ENCODE measurements around the gene TMPRSS4. TPM values are rescaled to one million over a fixed set of nuclear protein-coding genes. Genes with fewer than 3 reads are reported as not detected.
"Not testable (repeated sequence)": the region's sequence is repeated elsewhere in the genome, so short reads cannot be mapped to it uniquely, and the experiment has no call there.

Gene TMPRSS4
- polyA plus RNA-seq, 2 donors: 101 to 129 TPM

DNA sequence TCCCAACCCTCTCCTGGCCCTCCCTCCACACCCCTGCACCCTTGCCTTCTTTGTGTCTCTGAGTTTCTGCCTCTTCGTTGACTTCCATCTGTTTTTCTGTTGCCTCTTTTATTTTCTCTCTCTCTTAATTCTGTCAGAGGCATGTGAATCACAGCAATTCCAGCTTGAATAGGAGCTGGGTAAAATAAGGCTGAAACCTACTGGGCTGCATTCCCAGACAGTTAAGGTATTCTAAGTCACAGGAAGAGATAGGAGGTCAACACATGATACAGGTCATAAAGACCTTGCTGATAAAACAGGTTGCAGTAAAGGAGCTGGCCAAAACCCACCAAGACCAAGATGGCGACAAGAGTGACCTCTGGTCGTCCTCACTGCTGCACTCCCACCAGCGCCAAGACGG, 14.2 kb upstream of the TMPRSS4 start:
- WGBS, 2 donors: 97 to 100% methylated on average over 5 of the region's 5 CpGs
- not testable (repeated sequence) for H3K4me1 ChIP-seq (ENCODE audit: control insufficient read depth in 2 of 2, insufficient read depth in 2 of 2, low read length in 1 of 2); H3K36me3 ChIP-seq (ENCODE audit: control insufficient read depth in 2 of 2, insufficient read depth in 2 of 2, low read length in 1 of 2); H3K9me3 ChIP-seq (ENCODE audit: control insufficient read depth in 2 of 2, insufficient read depth in 1 of 2, low read depth in 1 of 2, low read length in 1 of 2); H3K27ac ChIP-seq (ENCODE audit: low read depth in 2 of 2, low read length in 1 of 2); H3K27me3 ChIP-seq (ENCODE audit: control insufficient read depth in 1 of 2, insufficient read depth in 2 of 2, low read length in 2 of 2); H3K4me3 ChIP-seq (ENCODE audit: low read depth in 1 of 2, low read length in 2 of 2)

DNA sequence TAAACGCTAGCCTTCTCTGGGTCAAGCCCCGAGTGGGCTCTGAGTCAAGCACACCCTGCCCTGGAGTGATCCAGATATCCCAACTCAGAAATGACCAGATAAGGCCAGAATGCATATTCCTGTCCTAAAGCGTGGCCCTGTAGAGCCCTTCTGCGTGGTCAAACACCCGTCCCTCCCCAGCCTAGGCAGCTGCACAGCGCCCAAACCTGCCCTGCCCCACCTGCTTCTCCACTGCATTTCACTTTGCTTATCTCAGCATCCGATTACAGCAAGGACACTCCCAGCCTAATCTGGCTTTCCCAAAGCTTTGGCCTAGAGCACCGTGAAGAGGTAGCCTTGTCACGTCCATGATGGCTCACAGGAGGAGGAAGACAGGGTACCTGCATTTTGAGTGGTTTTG, 11.9 kb upstream of the TMPRSS4 start:
- Histone ChIP-seq H3K27me3 (ENCODE audit: control insufficient read depth in 1 of 2, insufficient read depth in 2 of 2, low read length in 2 of 2) (no peaks in the 10 kb centered on the region), H3K9me3 (ENCODE audit: control insufficient read depth in 2 of 2, insufficient read depth in 1 of 2, low read depth in 1 of 2, low read length in 1 of 2) (no peaks in the 10 kb centered on the region), H3K36me3 (ENCODE audit: control insufficient read depth in 2 of 2, insufficient read depth in 2 of 2, low read length in 1 of 2) (no peaks in the 10 kb centered on the region), H3K4me1 (ENCODE audit: control insufficient read depth in 2 of 2, insufficient read depth in 2 of 2, low read length in 1 of 2) (peaks cover 3 to 5% of the 10 kb centered on the region in 2 donors), H3K4me3 (ENCODE audit: low read depth in 1 of 2, low read length in 2 of 2) (no peak overlapping the region), H3K27ac (ENCODE audit: low read depth in 2 of 2, low read length in 1 of 2) (no peak overlapping the region)
- WGBS, 2 donors: 58 to 60% methylated on average over 9 of the region's 9 CpGs

DNA sequence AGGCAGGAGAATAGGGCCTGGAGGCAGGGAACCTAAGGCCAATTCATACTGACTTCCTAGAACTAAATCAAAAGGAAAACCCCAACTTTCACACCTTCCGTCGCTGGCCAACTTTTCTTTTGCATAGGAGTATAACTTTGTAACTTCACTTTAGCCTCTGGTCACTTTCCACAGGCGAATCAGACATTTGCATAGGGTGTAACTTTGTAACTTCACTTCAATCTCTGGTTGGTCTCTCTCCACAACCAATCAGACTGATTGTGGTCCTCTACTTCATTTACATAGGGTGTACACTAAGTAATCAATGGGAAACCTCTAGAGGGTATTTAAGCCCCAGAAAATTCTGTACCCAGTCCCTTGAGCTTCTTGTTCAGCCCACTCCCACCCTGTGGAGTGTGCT, 11.5 kb upstream of the TMPRSS4 start:
- Histone ChIP-seq H3K36me3 (ENCODE audit: control insufficient read depth in 2 of 2, insufficient read depth in 2 of 2, low read length in 1 of 2) (no peaks in the 10 kb centered on the region), H3K4me1 (ENCODE audit: control insufficient read depth in 2 of 2, insufficient read depth in 2 of 2, low read length in 1 of 2) (peaks cover 3 to 5% of the 10 kb centered on the region in 2 donors), H3K27me3 (ENCODE audit: control insufficient read depth in 1 of 2, insufficient read depth in 2 of 2, low read length in 2 of 2) (no peaks in the 10 kb centered on the region), H3K4me3 (ENCODE audit: low read depth in 1 of 2, low read length in 2 of 2) (no peak overlapping the region), H3K27ac (ENCODE audit: low read depth in 2 of 2, low read length in 1 of 2) (no peak overlapping the region), H3K9me3 (ENCODE audit: control insufficient read depth in 2 of 2, insufficient read depth in 1 of 2, low read depth in 1 of 2, low read length in 1 of 2) (no peaks in the 10 kb centered on the region)
- WGBS, 2 donors: 50 to 61% methylated on average over 3 of the region's 3 CpGs

DNA sequence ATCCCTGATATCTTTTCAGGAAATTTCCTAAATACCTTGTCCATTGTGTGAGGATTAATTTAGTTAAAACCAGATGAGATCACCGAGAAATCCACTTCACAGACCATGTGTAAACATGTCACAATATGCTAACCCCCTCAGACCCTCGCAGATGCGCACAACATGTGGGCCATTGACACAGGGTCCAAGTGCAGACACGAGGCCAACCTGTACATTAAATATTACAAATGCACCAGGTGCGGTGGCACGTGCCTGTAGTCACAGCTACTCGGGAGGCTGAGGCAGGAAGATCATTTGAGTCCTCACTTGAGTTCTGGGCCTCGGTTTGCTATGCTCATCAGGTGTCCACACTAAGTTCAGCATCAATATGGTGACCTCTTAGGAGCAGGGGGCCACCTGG, 9.9 kb upstream of the TMPRSS4 start:
- Histone ChIP-seq H3K36me3 (ENCODE audit: control insufficient read depth in 2 of 2, insufficient read depth in 2 of 2, low read length in 1 of 2) (no peaks in the 10 kb centered on the region), H3K27ac (ENCODE audit: low read depth in 2 of 2, low read length in 1 of 2) (no peak overlapping the region), H3K9me3 (ENCODE audit: control insufficient read depth in 2 of 2, insufficient read depth in 1 of 2, low read depth in 1 of 2, low read length in 1 of 2) (no peaks in the 10 kb centered on the region), H3K27me3 (ENCODE audit: control insufficient read depth in 1 of 2, insufficient read depth in 2 of 2, low read length in 2 of 2) (no peaks in the 10 kb centered on the region), H3K4me3 (ENCODE audit: low read depth in 1 of 2, low read length in 2 of 2) (no peak overlapping the region), H3K4me1 (ENCODE audit: control insufficient read depth in 2 of 2, insufficient read depth in 2 of 2, low read length in 1 of 2) (peaks cover 3 to 5% of the 10 kb centered on the region in 2 donors)
- 77 to 85% methylated on average over 8 of the region's 8 CpGs for WGBS, 2 donors

DNA sequence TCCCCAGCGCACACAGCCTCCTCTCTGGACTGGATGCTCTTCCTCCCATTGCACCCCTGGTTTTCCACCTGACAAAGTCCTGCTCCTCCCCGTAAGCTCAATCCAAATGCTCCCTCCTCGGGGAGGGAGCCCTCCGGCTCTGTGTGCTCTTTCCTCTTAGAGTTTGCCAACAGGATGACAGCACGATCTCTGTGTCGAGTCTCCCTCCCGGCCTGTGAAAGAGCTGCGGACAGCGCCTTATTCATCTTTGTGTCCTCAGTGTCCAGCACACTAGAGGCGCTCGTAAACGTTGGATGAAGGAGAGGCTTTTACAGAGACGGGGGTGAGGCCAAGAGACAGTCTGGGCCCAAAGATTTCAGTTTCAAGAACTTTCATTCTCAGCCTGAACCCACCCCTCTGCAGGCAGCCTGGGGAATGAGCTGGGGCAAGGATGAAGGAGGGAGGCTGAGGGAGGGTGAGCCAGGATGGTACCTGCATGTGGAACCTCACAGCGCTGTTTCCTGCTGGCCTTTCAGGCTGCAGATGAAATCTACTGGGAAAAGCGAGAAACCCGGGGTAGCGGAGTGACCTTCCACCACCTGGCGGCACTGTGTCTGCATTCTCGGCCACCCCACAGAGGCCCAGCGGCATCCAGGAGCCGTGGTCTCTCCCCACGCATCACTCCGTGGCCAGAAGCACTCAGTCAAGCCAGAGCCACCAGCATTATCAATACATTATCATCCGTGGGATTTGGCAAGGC, 8.5 kb upstream of the TMPRSS4 start:
- Histone ChIP-seq H3K4me1 (ENCODE audit: control insufficient read depth in 2 of 2, insufficient read depth in 2 of 2, low read length in 1 of 2) (peaks cover 3 to 5% of the 10 kb centered on the region in 2 donors), H3K36me3 (ENCODE audit: control insufficient read depth in 2 of 2, insufficient read depth in 2 of 2, low read length in 1 of 2) (no peaks in the 10 kb centered on the region), H3K27ac (ENCODE audit: low read depth in 2 of 2, low read length in 1 of 2) (no peak overlapping the region), H3K27me3 (ENCODE audit: control insufficient read depth in 1 of 2, insufficient read depth in 2 of 2, low read length in 2 of 2) (no peaks in the 10 kb centered on the region), H3K4me3 (ENCODE audit: low read depth in 1 of 2, low read length in 2 of 2) (no peak overlapping the region), H3K9me3 (ENCODE audit: control insufficient read depth in 2 of 2, insufficient read depth in 1 of 2, low read depth in 1 of 2, low read length in 1 of 2) (no peaks in the 10 kb centered on the region)
- 73 to 80% methylated on average over 24 of the region's 24 CpGs for WGBS, 2 donors

DNA sequence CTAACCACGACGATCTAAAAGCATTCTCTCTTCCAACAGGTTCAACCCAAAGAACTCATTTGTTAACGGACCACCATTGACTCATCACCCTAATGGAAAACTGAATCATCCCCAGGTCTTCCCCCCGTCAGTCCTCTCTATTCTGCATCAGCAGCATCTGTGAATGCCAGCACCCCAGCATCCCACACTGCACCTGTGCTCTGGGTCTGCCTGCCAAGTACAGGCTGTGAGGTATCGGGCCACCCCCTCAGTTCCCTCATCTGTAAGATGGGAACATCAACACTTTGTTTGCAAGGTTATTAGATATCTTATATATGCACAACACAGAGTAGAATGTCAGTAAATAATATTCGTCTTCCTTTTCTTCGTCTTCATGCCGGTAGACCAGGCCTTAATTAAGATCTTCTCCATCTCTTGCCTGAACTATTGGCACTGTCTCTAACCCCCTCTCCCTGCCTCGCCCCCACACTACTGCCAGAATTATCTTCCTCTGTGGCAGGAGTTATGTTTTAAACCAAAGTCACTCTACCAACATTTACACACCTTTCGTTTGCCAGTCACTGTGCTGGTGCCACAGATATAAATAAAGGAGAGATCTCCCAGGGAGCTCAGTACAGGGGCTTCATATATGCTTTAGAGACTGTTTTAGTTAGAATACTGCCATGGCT, 7.8 kb upstream of the TMPRSS4 start:
- Histone ChIP-seq H3K27me3 (ENCODE audit: control insufficient read depth in 1 of 2, insufficient read depth in 2 of 2, low read length in 2 of 2) (no peaks in the 10 kb centered on the region), H3K27ac (ENCODE audit: low read depth in 2 of 2, low read length in 1 of 2) (no peak overlapping the region), H3K4me3 (ENCODE audit: low read depth in 1 of 2, low read length in 2 of 2) (no peak overlapping the region), H3K36me3 (ENCODE audit: control insufficient read depth in 2 of 2, insufficient read depth in 2 of 2, low read length in 1 of 2) (no peaks in the 10 kb centered on the region), H3K9me3 (ENCODE audit: control insufficient read depth in 2 of 2, insufficient read depth in 1 of 2, low read depth in 1 of 2, low read length in 1 of 2) (no peaks in the 10 kb centered on the region), H3K4me1 (ENCODE audit: control insufficient read depth in 2 of 2, insufficient read depth in 2 of 2, low read length in 1 of 2) (peaks cover 3 to 5% of the 10 kb centered on the region in 2 donors)
- 89 to 90% methylated on average over 10 of the region's 10 CpGs for WGBS, 2 donors

DNA sequence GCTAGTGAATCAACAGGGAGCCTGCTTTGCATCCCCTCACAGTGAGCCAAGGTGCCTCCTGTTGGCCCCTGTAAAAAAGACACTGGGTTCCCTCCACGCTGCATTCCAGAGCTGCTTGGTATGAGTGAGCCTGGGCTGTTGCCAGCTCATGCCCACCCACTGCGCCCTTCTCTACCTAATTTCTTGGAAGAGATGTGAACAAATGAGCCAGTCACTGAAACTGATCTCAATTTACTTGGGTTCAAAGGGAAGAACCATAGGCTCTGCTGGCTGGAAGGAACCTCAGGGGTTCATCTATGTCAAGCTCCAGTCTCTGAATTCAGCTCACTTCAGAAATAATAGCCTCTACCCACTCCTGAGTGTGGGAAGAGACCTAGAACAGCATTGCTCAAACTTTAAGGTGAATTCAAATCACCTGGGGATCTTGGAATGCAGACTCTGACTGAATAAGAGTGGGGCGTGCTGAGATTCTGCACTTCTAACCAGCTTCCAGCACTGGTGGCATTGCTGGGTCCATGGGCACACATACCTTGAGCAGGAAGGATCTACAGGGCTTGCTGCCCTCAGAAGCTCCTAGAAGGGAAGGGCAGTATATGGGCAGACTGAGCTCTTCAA, 5.4 kb upstream of the TMPRSS4 start:
- H3K4me1 ChIP-seq (ENCODE audit: control insufficient read depth in 2 of 2, insufficient read depth in 2 of 2, low read length in 1 of 2): peaks cover 4 to 6% of the 10 kb centered on the region in 2 donors
- WGBS, 2 donors: 88 to 93% methylated on average over 3 of the region's 3 CpGs
- H3K27ac ChIP-seq (ENCODE audit: low read depth in 2 of 2, low read length in 1 of 2): no peak overlapping the region
- no peak overlapping the region for H3K4me3 ChIP-seq (ENCODE audit: low read depth in 1 of 2, low read length in 2 of 2)
- no peaks in the 10 kb centered on the region for H3K9me3 ChIP-seq (ENCODE audit: control insufficient read depth in 2 of 2, insufficient read depth in 1 of 2, low read depth in 1 of 2, low read length in 1 of 2)
- H3K27me3 ChIP-seq (ENCODE audit: control insufficient read depth in 1 of 2, insufficient read depth in 2 of 2, low read length in 2 of 2): no peaks in the 10 kb centered on the region
- H3K36me3 ChIP-seq (ENCODE audit: control insufficient read depth in 2 of 2, insufficient read depth in 2 of 2, low read length in 1 of 2): no peaks in the 10 kb centered on the region

DNA sequence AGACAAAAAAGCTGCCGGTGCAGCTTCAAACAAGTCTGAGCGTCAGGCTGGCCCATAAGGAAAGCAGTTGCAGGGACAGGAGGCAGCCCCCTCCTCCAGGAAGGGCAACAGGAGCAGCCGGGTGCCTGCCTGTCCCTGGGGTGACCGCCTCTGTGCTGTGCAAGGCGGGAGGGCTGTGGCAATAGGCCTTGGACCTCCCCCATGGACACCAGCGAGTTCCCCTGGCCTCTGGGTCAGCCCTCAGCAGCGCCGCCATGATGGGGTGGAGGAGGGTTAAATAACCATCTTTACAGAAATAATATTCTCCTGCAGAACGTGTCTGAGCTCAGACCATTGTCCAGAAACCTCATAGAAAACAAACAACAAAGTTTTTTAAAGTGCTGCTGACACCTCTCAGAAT, 3.3 kb upstream of the TMPRSS4 start:
- no peaks in the 10 kb centered on the region for H3K36me3 ChIP-seq (ENCODE audit: control insufficient read depth in 2 of 2, insufficient read depth in 2 of 2, low read length in 1 of 2)
- H3K27me3 ChIP-seq (ENCODE audit: control insufficient read depth in 1 of 2, insufficient read depth in 2 of 2, low read length in 2 of 2): no peaks in the 10 kb centered on the region
- no peaks in the 10 kb centered on the region for H3K9me3 ChIP-seq (ENCODE audit: control insufficient read depth in 2 of 2, insufficient read depth in 1 of 2, low read depth in 1 of 2, low read length in 1 of 2)
- 71 to 73% methylated on average over 8 to 9 of the region's 9 CpGs for WGBS, 2 donors
- no peak overlapping the region for H3K27ac ChIP-seq (ENCODE audit: low read depth in 2 of 2, low read length in 1 of 2)
- H3K4me1 ChIP-seq (ENCODE audit: control insufficient read depth in 2 of 2, insufficient read depth in 2 of 2, low read length in 1 of 2): peaks cover 4 to 6% of the 10 kb centered on the region in 2 donors
- no peak overlapping the region for H3K4me3 ChIP-seq (ENCODE audit: low read depth in 1 of 2, low read length in 2 of 2)

DNA sequence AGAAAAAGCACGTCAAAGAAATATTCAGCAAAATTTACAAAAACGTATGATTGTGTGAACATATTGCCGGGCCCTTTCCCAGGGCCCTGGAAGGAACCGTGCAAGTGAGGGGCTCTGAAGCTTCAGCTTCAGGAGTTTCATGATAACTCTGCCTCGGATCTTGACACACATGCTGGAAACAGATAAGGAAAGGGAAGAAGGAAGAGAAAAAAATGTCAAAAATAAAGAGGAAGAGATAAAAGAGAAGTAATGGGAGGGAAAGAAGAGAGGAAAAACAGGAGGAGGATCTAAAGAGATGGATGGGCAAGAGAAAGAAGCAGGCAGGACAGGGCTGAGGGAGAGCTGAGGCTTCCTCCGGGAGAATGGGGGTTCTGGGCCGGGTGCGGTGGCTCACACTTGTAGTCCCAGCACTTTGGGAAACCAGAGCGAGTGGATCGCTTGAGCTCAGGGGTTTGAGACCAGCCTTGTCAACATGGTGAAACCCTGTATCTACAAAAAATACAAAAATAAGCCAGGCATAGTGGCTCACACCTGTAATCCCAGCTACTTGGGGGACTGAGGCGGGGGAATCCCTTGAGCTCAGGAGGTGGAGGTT, 2.7 kb upstream of the TMPRSS4 start:
- Histone ChIP-seq H3K27ac (ENCODE audit: low read depth in 2 of 2, low read length in 1 of 2) (peak overlapping the region; percentile 26 to 36), H3K4me3 (ENCODE audit: low read depth in 1 of 2, low read length in 2 of 2) (no peak overlapping the region)

More for the DNA sequence above, 2.7 kb upstream of the TMPRSS4 start:
- H3K36me3 ChIP-seq (ENCODE audit: control insufficient read depth in 2 of 2, insufficient read depth in 2 of 2, low read length in 1 of 2): no peaks in the 10 kb centered on the region
- no peaks in the 10 kb centered on the region for H3K27me3 ChIP-seq (ENCODE audit: control insufficient read depth in 1 of 2, insufficient read depth in 2 of 2, low read length in 2 of 2)
- H3K4me1 ChIP-seq (ENCODE audit: control insufficient read depth in 2 of 2, insufficient read depth in 2 of 2, low read length in 1 of 2): peaks cover 4 to 10% of the 10 kb centered on the region in 2 donors
- 79 to 83% methylated on average over 11 of the region's 11 CpGs for WGBS, 2 donors
- H3K9me3 ChIP-seq (ENCODE audit: control insufficient read depth in 2 of 2, insufficient read depth in 1 of 2, low read depth in 1 of 2, low read length in 1 of 2): no peaks in the 10 kb centered on the region

Data from esophagus (tissue), 2 donors.